Mucosa of descending colon (tissue), 3 donors: ENCODE measurements around the gene TAF8. TPM values are rescaled to one million over a fixed set of nuclear protein-coding genes. Genes with fewer than 3 reads are reported as not detected.

Source experiments
- ATAC-seq: fragments of 200-7000 bp; cut with Tn5 transposase; one replicate; pipeline ENCODE4 v1.9.1; 2020; ENCODE audit warnings: mild to moderate bottlenecking, moderate library complexity
- DNase-seq, 3 donors: peaks; one replicate each; pipeline ENCODE4 v3.0.0-alpha.2; 2020
- H3K36me3 ChIP-seq: fragments of 200-600 bp; one replicate; pipeline ENCODE4 v1.8.0; 2021; ENCODE audit warnings: low read depth, mild to moderate bottlenecking
- H3K4me1 ChIP-seq: fragments of 200-600 bp; one replicate; pipeline ENCODE4 v1.8.0; 2021; ENCODE audit warnings: low read depth, mild to moderate bottlenecking
- H3K4me3 ChIP-seq: fragments of 200-600 bp; one replicate; pipeline ENCODE4 v1.8.0; 2021; ENCODE audit warnings: mild to moderate bottlenecking
- H3K9me3 ChIP-seq: fragments of 200-600 bp; one replicate; pipeline ENCODE4 v1.8.0; 2021; ENCODE audit warnings: mild to moderate bottlenecking
- CTCF ChIP-seq: fragments of 200-600 bp; IDR thresholded peaks from one replicate; pipeline ENCODE4 v1.8.0; 2022; ENCODE audit warnings: antibody characterized with exemption, mild to moderate bottlenecking
- intact Hi-C, 2 donors: fragments of 100-400 bp; cut with DNase I in 1 of 2; cut with micrococcal nuclease in 1 of 2; formaldehyde crosslinking; loops; one replicate each; pipeline versions ENCODE4 v1.11.0 to v1.11.1; 2022; cut with DNase I, micrococcal nuclease
- total RNA-seq, 3 donors: library from RNA; stranded (reverse); fragmentation: NEBNext Ultra II Directional in 2 of 3; extraction: Animal tissue kit (Norgen Biotek cat#: 25700) in 2 of 3; gene quantifications; one replicate each; pipeline versions ENCODE4 v1.2.1 to v1.2.4, GENCODE V29; 2021 to 2023
- donor health status: DM: no; HTN: no; CAD: no; lungs with moderate emphysema.
- donor health status: DM: no; HTN: no; CAD: no.
- donor health status: DM: no; HTN: yes; CAD: no.

TAF8 gene
- total RNA-seq, 3 donors from 2014 or later: 22.1 to 35.2 (median 25.0) TPM

DNA sequence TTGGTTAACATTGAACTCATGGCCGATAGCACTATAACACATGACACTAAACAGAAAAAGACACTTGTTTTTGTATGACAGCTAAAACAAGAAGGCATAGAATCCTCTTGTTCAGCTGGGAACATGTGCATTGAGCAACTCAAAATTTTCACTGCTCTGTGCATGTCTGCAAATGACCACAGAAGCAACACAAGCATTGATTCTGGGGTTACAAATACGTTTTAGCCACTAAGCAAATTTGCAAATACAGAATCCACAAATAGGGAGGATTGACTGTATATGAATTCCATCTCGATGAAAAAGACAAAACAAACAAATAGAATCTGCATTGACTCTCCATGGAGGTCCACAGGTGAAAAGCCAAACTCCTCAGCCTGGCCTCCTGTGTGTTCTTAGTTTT is 60.4 kb downstream of the TAF8 start:
- intact Hi-C loops: no loop called here
- no peak overlapping the region for H3K4me3 ChIP-seq

DNA sequence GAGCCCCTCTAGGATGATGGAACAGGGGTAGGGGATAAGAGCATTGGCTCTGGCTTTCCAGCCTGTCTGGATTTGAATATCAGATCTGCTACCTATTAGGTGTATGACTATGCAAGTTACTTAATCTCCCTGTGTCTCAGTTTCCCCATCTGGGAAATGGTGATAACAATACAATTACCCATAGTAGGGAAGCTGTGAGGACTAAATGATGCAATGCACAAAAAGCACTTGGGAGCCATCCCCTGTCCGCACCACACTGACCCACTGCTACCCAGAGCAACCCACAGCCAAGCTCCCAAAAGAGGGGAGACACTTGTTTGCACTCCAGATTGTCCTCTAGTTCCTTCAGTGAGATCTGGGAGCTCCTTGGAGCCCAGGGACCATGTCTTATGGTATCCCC is 62.0 kb downstream of the TAF8 start:
- no peaks in the 10 kb centered on the region for H3K9me3 ChIP-seq
- DNase-seq (no peak), ATAC-seq (no peak)
- intact Hi-C loops: no loop called here
- peaks cover 33% of the 10 kb centered on the region for H3K4me1 ChIP-seq
- no peaks in the 10 kb centered on the region for H3K36me3 ChIP-seq
- TF ChIP-seq CTCF: no peak
- no peak overlapping the region for H3K4me3 ChIP-seq

More for the DNA sequence above, 60.4 kb downstream of the TAF8 start:
- TF ChIP-seq CTCF: no peak
- Histone ChIP-seq H3K4me1 (peaks cover 21% of the 10 kb centered on the region), H3K9me3 (no peaks in the 10 kb centered on the region), H3K36me3 (no peaks in the 10 kb centered on the region)
- no peak for ATAC-seq
- DNase-seq: no peak

DNA sequence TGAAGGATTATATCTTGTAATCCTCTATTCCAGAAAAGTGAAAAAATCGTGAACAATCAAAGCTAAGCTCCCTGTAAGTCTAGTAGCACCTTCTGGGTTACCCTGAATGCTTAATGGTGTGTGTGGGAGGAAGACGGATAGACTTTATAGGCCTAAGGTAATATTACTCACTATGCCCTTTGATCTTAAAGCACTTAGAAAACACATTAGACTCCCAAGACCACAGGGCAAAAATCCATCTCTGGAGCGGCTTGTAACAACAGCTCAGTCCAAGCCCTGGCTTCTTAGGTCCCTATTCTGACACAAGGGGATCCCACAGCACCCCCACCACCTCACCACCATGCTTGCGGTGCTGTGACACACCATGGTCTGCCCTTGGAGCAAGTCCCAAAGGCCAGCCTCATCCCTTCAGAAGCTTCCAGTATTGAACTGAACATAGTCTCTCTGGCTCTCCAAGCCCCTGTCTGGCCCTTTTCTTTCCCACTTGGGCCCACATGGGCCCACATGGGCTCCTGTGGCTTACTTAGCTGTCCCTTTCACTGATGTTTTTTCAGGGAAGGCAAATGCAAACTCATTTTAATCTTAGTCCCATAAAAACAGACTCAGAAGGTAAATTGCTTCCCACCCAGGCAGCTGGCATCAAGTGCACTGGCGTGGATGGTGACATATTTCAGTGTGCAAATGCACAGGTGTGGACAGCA is 63.8 kb downstream of the TAF8 start:
- H3K9me3 ChIP-seq: no peaks in the 10 kb centered on the region
- intact Hi-C loops: no loop called here

GRCh38 chr6:42117843-42118161 is 67.5 kb downstream of the TAF8 start:
- ATAC-seq (no peak), DNase-seq (no peak)
- Histone ChIP-seq H3K4me1 (peaks cover 62% of the 10 kb centered on the region), H3K36me3 (no peaks in the 10 kb centered on the region), H3K9me3 (no peaks in the 10 kb centered on the region), H3K4me3 (no peak overlapping the region)
- intact Hi-C loops: no loop called here
- TF ChIP-seq CTCF: no peak

More for the DNA sequence above, 63.8 kb downstream of the TAF8 start:
- Histone ChIP-seq H3K36me3 (no peaks in the 10 kb centered on the region), H3K4me3 (no peak overlapping the region), H3K4me1 (peaks cover 42% of the 10 kb centered on the region)
- no peak for TF ChIP-seq CTCF
- peak; percentile 57 for ATAC-seq
- DNase-seq: peak in 2 of 3 donors; percentile 64 to 68

DNA sequence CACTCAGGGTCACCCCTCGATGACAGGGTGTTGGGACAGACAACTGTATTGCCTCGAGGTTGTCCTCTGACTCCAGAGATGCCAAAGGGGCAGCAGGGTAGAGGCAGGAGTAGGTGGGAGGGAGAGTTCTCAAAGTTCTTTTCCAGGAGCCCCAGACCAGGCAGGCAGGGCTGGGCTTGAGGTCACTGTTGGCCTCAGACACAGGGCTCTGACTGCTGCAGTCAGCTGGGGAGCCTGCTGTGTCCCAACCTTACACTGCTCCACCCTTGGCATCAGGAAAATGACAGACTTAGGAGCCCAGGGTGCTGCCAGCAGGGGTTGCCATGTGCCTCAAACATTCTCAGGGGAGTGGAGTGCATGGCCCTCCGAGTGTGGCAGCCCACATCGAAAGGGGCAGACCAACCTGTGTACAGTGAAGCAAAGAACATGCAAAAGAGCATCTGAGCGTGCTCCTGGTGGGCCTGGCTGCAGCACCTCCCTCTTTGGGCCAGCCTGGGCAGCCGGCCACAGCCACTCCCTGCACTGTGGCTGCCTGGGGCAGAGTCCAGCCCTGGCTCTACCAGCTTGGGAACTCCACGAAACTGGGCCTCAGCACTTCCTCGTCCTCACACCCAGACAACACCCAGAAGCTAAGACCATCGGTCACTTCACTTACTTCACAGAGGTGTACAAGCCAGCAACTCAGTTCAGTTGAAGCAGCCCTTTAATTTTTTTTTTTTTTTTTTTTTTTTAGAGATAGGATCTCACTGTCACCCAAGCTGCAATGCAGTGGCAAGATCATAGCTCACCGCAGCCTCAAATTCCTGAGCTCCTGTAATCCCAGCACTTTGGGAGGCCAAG is 68.1 kb downstream of the TAF8 start:
- intact Hi-C loops: no loop called here
- Histone ChIP-seq H3K4me1 (peaks cover 58% of the 10 kb centered on the region), H3K9me3 (no peaks in the 10 kb centered on the region), H3K4me3 (no peak overlapping the region), H3K36me3 (no peaks in the 10 kb centered on the region)
- ATAC-seq: peak; percentile 81
- peak; percentile 91 to 92 (median 92) for DNase-seq
- no peak for TF ChIP-seq CTCF
